Body of pancreas (tissue), 4 donors: ENCODE results near the gene LIPC.

ENCODE experiments used
- POLR2A ChIP-seq, 3 donors: fragments of 450-650 bp; IDR thresholded peaks; one replicate each; pipeline ENCODE4 v1.6.1; 2016; ENCODE audit warnings: antibody characterized with exemption in 3 of 3, mild to moderate bottlenecking in 2 of 3
- TF ChIP-seq, protein P1 (sequence below), 7 experiments: fragments of 450-650 bp in 4 of 7; fragments of 200-600 bp in 3 of 7; sonication (generic) in 3 of 7; IDR thresholded peaks; one replicate each; pipeline ENCODE4 v1.5.1; 2016 to 2019; ENCODE audit warnings: antibody characterized with exemption in 7 of 7

DNA sequence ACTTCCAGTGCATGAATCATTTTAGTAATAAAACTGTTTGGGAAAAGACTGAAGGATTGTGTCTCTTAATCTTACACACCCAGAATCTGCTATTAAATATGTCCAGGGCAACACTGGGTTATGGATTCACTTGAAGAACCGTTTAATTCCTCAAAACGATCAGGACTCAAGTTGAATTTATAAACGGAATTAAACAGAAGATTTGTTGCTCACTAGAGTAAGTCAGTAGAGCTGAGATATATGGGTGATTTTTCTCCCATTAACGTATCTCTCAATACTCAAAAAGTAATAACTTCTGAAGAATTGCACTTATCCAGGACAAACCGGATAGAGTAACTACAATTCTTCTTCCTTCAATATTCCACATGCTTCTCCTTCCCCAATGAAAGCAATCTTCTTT lies 41.1 kb upstream of the LIPC start:
- TF ChIP-seq POLR2A (IDR thresholded peaks at IDR 0.05), result no peak
- TF ChIP-seq, protein P1, sequence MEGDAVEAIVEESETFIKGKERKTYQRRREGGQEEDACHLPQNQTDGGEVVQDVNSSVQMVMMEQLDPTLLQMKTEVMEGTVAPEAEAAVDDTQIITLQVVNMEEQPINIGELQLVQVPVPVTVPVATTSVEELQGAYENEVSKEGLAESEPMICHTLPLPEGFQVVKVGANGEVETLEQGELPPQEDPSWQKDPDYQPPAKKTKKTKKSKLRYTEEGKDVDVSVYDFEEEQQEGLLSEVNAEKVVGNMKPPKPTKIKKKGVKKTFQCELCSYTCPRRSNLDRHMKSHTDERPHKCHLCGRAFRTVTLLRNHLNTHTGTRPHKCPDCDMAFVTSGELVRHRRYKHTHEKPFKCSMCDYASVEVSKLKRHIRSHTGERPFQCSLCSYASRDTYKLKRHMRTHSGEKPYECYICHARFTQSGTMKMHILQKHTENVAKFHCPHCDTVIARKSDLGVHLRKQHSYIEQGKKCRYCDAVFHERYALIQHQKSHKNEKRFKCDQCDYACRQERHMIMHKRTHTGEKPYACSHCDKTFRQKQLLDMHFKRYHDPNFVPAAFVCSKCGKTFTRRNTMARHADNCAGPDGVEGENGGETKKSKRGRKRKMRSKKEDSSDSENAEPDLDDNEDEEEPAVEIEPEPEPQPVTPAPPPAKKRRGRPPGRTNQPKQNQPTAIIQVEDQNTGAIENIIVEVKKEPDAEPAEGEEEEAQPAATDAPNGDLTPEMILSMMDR (IDR thresholded peaks at IDR 0.05), result no peak
